ENCODE measurements around the gene NSFL1C. TPM values are rescaled to one million over a fixed set of nuclear protein-coding genes. Genes with fewer than 3 reads are reported as not detected.

Gene NSFL1C
- total and polyA plus RNA-seq, 2 of the 4 experiments (the other 2 are of a cell fraction) = 33.0 to 40.3 TPM

DNA sequence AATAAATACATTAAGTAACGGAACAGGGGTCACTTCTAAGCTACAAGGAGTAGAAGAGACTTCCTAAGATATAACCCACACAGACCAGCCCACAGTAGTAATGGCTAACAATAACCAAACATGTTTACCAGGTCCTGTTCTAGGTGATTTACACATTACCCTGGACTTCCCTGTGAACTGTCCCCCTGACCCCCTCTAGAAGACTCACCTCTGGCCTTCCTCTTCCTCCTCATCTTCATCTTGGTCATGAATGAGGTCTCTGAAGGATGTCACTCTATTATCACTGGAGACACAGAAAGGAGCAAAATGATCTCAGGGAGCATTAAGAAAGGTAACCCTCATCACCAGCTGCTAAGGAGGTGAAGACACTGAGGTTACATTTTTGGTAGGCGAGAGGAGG lies 8.7 kb downstream of the NSFL1C start:
- Histone ChIP-seq H3K4me3 (ENCODE audit: insufficient read depth, low read depth, low read length) (no peak overlapping the region), H3K36me3 (ENCODE audit: control insufficient read depth, insufficient read depth, low read length) (peaks cover 44% of the 10 kb centered on the region), H3K18ac (ENCODE audit: low read depth, low read length) (no peak overlapping the region), H2BK120ac (ENCODE audit: low read depth, low read length) (no peak overlapping the region), H3K23ac (ENCODE audit: low read depth, low read length) (no peak overlapping the region), H4K5ac (ENCODE audit: low read depth, low read length) (no peak overlapping the region), H3K9me1 (ENCODE audit: insufficient read depth, low read length) (peaks cover 11% of the 10 kb centered on the region; the same call in 1 of the 2 replicates), H3K9ac (ENCODE audit: low read depth, low read length) (no peak overlapping the region), H4K8ac (ENCODE audit: low read depth in 2 of 2, low read length in 2 of 2) (no peak overlapping the region), H2AFZ (replicated peaks; ENCODE audit: low read length, poor library complexity) (no peak overlapping the region), H3K56ac (ENCODE audit: extremely low read depth, insufficient read depth, low read length) (no peak overlapping the region), H4K91ac (ENCODE audit: insufficient read depth, low read depth, low read length) (no peak overlapping the region), H3K4me2 (ENCODE audit: low read depth, low read length) (no peak overlapping the region), H2BK15ac (ENCODE audit: low read depth, low read length) (no peak overlapping the region), H4K20me1 (ENCODE audit: insufficient read depth, low read length) (peaks cover 12% of the 10 kb centered on the region), H3K27ac (ENCODE audit: insufficient read depth, low read length) (no peak overlapping the region), H3K27me3 (ENCODE audit: control insufficient read depth, insufficient read depth, low read length) (no peaks in the 10 kb centered on the region), H3K9me3 (ENCODE audit: control insufficient read depth, insufficient read depth, low read length) (no peaks in the 10 kb centered on the region), H3K4me1 (ENCODE audit: control insufficient read depth, insufficient read depth, low read length) (no peaks in the 10 kb centered on the region), H3K79me1 (ENCODE audit: low read depth in 1 of 2, low read length in 2 of 2) (peaks cover 37 to 56% of the 10 kb centered on the region in 2 experiments), H2AK5ac (ENCODE audit: low read depth, low read length) (no peak overlapping the region), H3K4ac (ENCODE audit: low read depth, low read length) (no peak overlapping the region), H3K14ac (replicated peaks; ENCODE audit: low read depth, low read length) (no peak overlapping the region), H2BK20ac (ENCODE audit: low read depth, low read length) (no peak overlapping the region), H2BK5ac (ENCODE audit: low read depth, low read length, poor library complexity, severe bottlenecking) (no peak overlapping the region), H2AK9ac (replicated peaks; ENCODE audit: low read depth, low read length, poor library complexity) (no peak overlapping the region)
- dilution Hi-C loops (cut with HindIII; ENCODE audit: low sequenced_read_pairs, unreplicated experiment) = no loop called here
- ChIA-PET CTCF (no interaction called here), POLR2A (ENCODE audit: unreplicated experiment) (no interaction called here)
- no peak for TF ChIP-seq FOS (IDR thresholded peaks at IDR 0.05; ENCODE audit: low read depth, low read length)
- no peak for TF ChIP-seq MAZ (IDR thresholded peaks at IDR 0.05; ENCODE audit: borderline replicate concordance, low read depth, low read length)
- TF ChIP-seq CEBPB (IDR thresholded peaks at IDR 0.05; ENCODE audit: low read depth, low read length) = no peak
- TF ChIP-seq RCOR1 (IDR thresholded peaks at IDR 0.05; ENCODE audit: insufficient replicate concordance, low read length) = no peak
- TF ChIP-seq RFX5 (IDR thresholded peaks at IDR 0.05; ENCODE audit: low read depth, low read length) = no peak
- TF ChIP-seq CHD1 (IDR thresholded peaks at IDR 0.05; ENCODE audit: low read depth, low read length) = no peak
- TF ChIP-seq, protein P1, sequence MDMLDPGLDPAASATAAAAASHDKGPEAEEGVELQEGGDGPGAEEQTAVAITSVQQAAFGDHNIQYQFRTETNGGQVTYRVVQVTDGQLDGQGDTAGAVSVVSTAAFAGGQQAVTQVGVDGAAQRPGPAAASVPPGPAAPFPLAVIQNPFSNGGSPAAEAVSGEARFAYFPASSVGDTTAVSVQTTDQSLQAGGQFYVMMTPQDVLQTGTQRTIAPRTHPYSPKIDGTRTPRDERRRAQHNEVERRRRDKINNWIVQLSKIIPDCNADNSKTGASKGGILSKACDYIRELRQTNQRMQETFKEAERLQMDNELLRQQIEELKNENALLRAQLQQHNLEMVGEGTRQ (IDR thresholded peaks at IDR 0.05; ENCODE audit: low read depth, low read length) = no peak
- TF ChIP-seq SMC3 (IDR thresholded peaks at IDR 0.05; ENCODE audit: low read depth, low read length) = no peak
- no peak for TF ChIP-seq ELK1 (IDR thresholded peaks at IDR 0.05; ENCODE audit: borderline replicate concordance, low read depth, low read length)
- TF ChIP-seq POLR2A (IDR thresholded peaks at IDR 0.05; ENCODE audit: low read depth, low read length) = no peak
- no peak for TF ChIP-seq RAD21 (IDR thresholded peaks at IDR 0.05; ENCODE audit: low read length)
- TF ChIP-seq NFE2L2 (IDR thresholded peaks at IDR 0.05; ENCODE audit: low read depth, low read length) = no peak
- no peak for TF ChIP-seq BHLHE40 (IDR thresholded peaks at IDR 0.05; ENCODE audit: low read depth, low read length)
- no peak for TF ChIP-seq MXI1 (IDR thresholded peaks at IDR 0.05; ENCODE audit: borderline replicate concordance, low read depth, low read length)
- no peak for TF ChIP-seq CTCF (conservative IDR thresholded peaks at IDR 0.05; ENCODE audit: low read depth, low read length)
- no peak for TF ChIP-seq MAFK (IDR thresholded peaks at IDR 0.05; ENCODE audit: low read depth, low read length)
- intact Hi-C loops (cut with micrococcal nuclease) = no loop called here
- no CpG with 5 or more reads among the region's 2 CpGs for WGBS, 2 experiments (ENCODE audit: extremely low coverage in 2 of 2, insufficient read length in 1 of 2)
- in situ Hi-C loops (cut with MboI; ENCODE audit: low sequenced_read_pairs) = no loop called here
- DNase-seq (no peak), ATAC-seq (ENCODE audit: low read depth) (no peak)
- BruUV-seq (replicated peaks) = no TSS peak
